Measurements from ENCODE around the gene VEZT. TPM values are rescaled to one million over a fixed set of nuclear protein-coding genes. Genes with fewer than 3 reads are reported as not detected.

The VEZT gene
- total RNA-seq, 2 experiments from 2014 or later, result 52.7 to 58.4 TPM

DNA sequence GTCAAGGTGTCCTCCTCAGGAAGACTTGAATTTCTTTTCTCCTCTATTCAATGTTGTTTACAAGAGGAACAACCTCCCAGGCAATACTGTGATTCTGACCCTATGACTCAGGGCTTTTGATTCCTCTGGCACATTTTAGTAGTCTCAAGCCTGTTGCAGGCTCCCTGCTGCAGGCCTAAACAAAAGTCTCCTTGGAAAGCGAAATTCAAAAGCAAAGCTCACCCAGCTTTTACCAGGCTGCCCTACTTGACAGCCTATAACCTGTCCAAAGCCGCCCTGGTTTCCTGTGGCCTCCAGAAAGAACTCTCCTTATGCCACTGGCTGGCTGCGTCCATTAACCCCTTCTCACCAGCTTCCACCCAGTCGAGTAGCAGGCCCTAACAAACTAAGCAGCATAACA, 11.9 kb upstream of the VEZT start:
- H3K27ac Mint-ChIP-seq, result no peak overlapping the region
- DNase-seq, result no peak
- peaks cover 6% of the 10 kb centered on the region for H3K4me1 Mint-ChIP-seq
- no peaks in the 10 kb centered on the region for H3K36me3 Mint-ChIP-seq
- H3K4me3 Mint-ChIP-seq, result no peak overlapping the region
- H3K9me3 Mint-ChIP-seq, result no peaks in the 10 kb centered on the region
- no peaks in the 10 kb centered on the region for H3K27me3 Mint-ChIP-seq

- no peaks in the 10 kb centered on the region for H3K36me3 Mint-ChIP-seq
- no peaks in the 10 kb centered on the region for H3K9me3 Mint-ChIP-seq
- no peak for DNase-seq
- H3K4me1 Mint-ChIP-seq, result peaks cover 3% of the 10 kb centered on the region
- no peak overlapping the region for H3K4me3 Mint-ChIP-seq
- H3K27me3 Mint-ChIP-seq, result no peaks in the 10 kb centered on the region
- H3K27ac Mint-ChIP-seq, result no peak overlapping the region
Observed at GRCh38 chr12:95206916-95207315, 10.7 kb upstream of the VEZT start.

- no peak for DNase-seq
- Mint-ChIP-seq H3K9me3 (no peaks in the 10 kb centered on the region), H3K27me3 (no peaks in the 10 kb centered on the region), H3K36me3 (no peaks in the 10 kb centered on the region), H3K4me1 (peaks cover 3% of the 10 kb centered on the region), H3K27ac (no peak overlapping the region), H3K4me3 (no peak overlapping the region)
Observed at GRCh38 chr12:95207407-95207806, 10.2 kb upstream of the VEZT start.

DNA sequence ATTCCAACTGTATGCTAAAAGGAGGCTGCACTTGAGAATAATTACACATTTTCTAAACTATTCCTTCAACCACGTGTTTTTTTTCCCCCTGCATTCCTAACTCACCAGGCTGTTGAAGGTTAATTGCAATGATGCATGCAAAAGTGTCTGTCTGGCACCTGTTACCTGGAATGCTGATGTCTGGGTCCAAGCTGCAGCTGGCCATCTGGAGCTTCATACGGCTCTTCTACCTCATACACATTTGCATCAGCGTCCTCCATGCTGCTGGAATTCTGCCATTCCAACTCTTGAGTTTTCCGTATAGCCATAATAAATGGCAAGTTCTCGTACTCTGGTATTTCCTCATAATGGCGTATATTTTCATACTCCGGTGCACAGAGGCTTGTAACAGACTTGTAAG, 8.9 kb upstream of the VEZT start:
- Mint-ChIP-seq H3K27ac (no peak overlapping the region), H3K9me3 (no peaks in the 10 kb centered on the region), H3K4me3 (no peak overlapping the region), H3K4me1 (no peaks in the 10 kb centered on the region), H3K27me3 (no peaks in the 10 kb centered on the region), H3K36me3 (no peaks in the 10 kb centered on the region)
- no peak for DNase-seq

- Mint-ChIP-seq H3K36me3 (no peaks in the 10 kb centered on the region), H3K4me1 (peaks cover 11% of the 10 kb centered on the region), H3K27ac (no peak overlapping the region), H3K9me3 (no peaks in the 10 kb centered on the region), H3K27me3 (peaks cover 11% of the 10 kb centered on the region), H3K4me3 (no peak overlapping the region)
- no peak for DNase-seq
Observed at GRCh38 chr12:95212586-95212985, 5.0 kb upstream of the VEZT start.

GRCh38 chr12:95213119-95213518, 4.5 kb upstream of the VEZT start:
- Mint-ChIP-seq H3K4me3 (no peak overlapping the region), H3K4me1 (peaks cover 11% of the 10 kb centered on the region), H3K9me3 (no peaks in the 10 kb centered on the region), H3K36me3 (no peaks in the 10 kb centered on the region), H3K27ac (no peak overlapping the region), H3K27me3 (peaks cover 11% of the 10 kb centered on the region)
- DNase-seq, result no peak

- H3K4me3 Mint-ChIP-seq, result no peak overlapping the region
- peaks cover 13% of the 10 kb centered on the region for H3K4me1 Mint-ChIP-seq
- H3K27ac Mint-ChIP-seq, result no peak overlapping the region
- DNase-seq, result no peak
- no peaks in the 10 kb centered on the region for H3K9me3 Mint-ChIP-seq
- H3K27me3 Mint-ChIP-seq, result peaks cover 11% of the 10 kb centered on the region
- H3K36me3 Mint-ChIP-seq, result peaks cover under 1% of the 10 kb centered on the region
Observed at GRCh38 chr12:95213928-95214327, 3.7 kb upstream of the VEZT start.

- no peak overlapping the region for H3K27ac Mint-ChIP-seq
- no peaks in the 10 kb centered on the region for H3K9me3 Mint-ChIP-seq
- H3K4me1 Mint-ChIP-seq, result peaks cover 13% of the 10 kb centered on the region
- no peak overlapping the region for H3K4me3 Mint-ChIP-seq
- H3K36me3 Mint-ChIP-seq, result peaks cover 1% of the 10 kb centered on the region
- no peak for DNase-seq
- H3K27me3 Mint-ChIP-seq, result peaks cover 11% of the 10 kb centered on the region
Observed at GRCh38 chr12:95214466-95214865, 3.1 kb upstream of the VEZT start.

GRCh38 chr12:95215949-95216348, 1.7 kb upstream of the VEZT start:
- peaks cover 21% of the 10 kb centered on the region for H3K4me1 Mint-ChIP-seq
- H3K27ac Mint-ChIP-seq, result no peak overlapping the region
- peaks cover 2% of the 10 kb centered on the region for H3K9me3 Mint-ChIP-seq
- DNase-seq, result no peak
- peak overlapping the region; percentile 89 for H3K4me3 Mint-ChIP-seq
- peaks cover 11% of the 10 kb centered on the region for H3K36me3 Mint-ChIP-seq
- H3K27me3 Mint-ChIP-seq, result peaks cover 11% of the 10 kb centered on the region

GRCh38 chr12:95216711-95217376, 763 bp upstream of the VEZT start:
- DNase-seq, result no peak
- peak overlapping the region; percentile 89 for H3K4me3 Mint-ChIP-seq
- H3K27ac Mint-ChIP-seq, result peak overlapping the region; percentile 87
- peaks cover 11% of the 10 kb centered on the region for H3K27me3 Mint-ChIP-seq
- H3K9me3 Mint-ChIP-seq, result peaks cover 2% of the 10 kb centered on the region
- H3K4me1 Mint-ChIP-seq, result peaks cover 25% of the 10 kb centered on the region
- peaks cover 14% of the 10 kb centered on the region for H3K36me3 Mint-ChIP-seq

DNA sequence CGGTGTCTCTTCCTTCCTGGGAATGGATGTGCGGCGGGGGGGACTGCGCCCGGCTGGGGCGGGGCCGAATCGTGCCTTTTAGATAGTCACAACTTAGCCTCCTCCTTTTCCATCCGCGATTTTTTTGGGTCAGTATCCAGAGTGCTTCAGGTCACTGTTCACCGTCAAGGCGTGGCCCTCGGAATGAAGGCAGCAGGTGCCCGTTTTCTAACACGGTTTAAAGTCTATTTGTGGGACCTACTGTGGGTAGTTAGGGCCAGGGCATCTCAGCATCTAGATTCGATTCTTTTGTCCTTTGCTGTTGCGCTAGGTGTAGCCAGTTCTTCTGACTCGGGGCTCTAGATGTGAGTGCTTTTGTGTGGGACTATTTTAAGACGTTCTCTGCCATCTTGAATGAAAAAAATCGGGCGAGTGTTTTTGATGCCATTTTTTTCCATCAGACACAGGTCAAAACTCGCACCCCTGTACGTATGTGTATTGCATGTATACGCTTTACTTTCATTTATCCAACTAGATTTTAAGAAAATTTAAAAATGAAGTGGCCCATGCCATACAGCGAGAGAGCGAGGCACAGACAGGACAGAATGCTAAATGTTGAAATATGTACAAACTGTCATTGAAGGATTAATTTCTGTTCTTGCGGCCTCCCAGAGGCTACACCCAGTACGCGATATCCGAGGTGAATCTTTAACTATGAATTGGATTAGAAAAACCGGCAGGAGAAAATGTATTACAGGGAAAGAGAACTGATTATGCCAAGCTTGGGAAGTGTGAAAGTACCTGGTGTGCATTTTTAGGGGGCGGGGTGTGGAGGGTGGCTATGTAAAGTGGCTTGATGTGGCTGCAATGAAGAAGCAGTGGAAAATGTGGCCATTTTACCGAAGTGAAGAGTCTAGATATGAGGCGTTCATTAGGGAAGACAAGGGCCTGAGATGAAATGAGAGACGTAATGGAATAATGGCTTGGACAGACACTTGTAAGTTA, 835 bp downstream of the VEZT start:
- H3K9me3 Mint-ChIP-seq, result peaks cover 2% of the 10 kb centered on the region
- peaks cover 28% of the 10 kb centered on the region for H3K4me1 Mint-ChIP-seq
- peak overlapping the region; percentile 94 for H3K27ac Mint-ChIP-seq
- peaks cover 11% of the 10 kb centered on the region for H3K27me3 Mint-ChIP-seq
- peak; percentile 66 for DNase-seq
- peaks cover 14% of the 10 kb centered on the region for H3K36me3 Mint-ChIP-seq
- H3K4me3 Mint-ChIP-seq, result peak overlapping the region; percentile 89

GRCh38 chr12:95220190-95220589, 2.6 kb downstream of the VEZT start:
- peaks cover 2% of the 10 kb centered on the region for H3K9me3 Mint-ChIP-seq
- H3K4me1 Mint-ChIP-seq, result peaks cover 40% of the 10 kb centered on the region
- H3K27me3 Mint-ChIP-seq, result peaks cover 6% of the 10 kb centered on the region
- no peak overlapping the region for H3K27ac Mint-ChIP-seq
- H3K36me3 Mint-ChIP-seq, result peaks cover 26% of the 10 kb centered on the region
- no peak for DNase-seq
- peak overlapping the region; percentile 37 for H3K4me3 Mint-ChIP-seq

DNA sequence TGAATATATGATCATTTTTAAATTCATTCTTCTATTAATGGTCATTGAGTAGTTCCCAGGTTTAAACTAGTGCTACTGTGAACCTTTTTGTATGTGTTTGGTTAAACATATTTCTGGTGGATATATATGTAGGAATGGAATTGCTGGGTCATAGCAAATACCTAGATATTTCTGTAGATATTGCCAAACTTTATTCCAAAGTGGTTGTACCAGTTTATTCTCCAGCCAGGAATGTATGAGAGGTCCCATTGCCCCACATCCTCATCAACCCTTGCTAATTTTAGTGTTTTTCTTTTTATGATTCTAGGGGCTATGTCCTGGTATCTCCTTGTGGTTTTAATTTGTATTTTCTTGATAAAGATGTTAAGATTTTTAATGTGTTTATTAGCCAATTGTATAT, 3.1 kb downstream of the VEZT start:
- Mint-ChIP-seq H3K27me3 (peaks cover under 1% of the 10 kb centered on the region), H3K27ac (no peak overlapping the region), H3K9me3 (peaks cover 2% of the 10 kb centered on the region), H3K4me1 (peaks cover 38% of the 10 kb centered on the region), H3K36me3 (peaks cover 26% of the 10 kb centered on the region), H3K4me3 (no peak overlapping the region)
- DNase-seq, result no peak

DNA sequence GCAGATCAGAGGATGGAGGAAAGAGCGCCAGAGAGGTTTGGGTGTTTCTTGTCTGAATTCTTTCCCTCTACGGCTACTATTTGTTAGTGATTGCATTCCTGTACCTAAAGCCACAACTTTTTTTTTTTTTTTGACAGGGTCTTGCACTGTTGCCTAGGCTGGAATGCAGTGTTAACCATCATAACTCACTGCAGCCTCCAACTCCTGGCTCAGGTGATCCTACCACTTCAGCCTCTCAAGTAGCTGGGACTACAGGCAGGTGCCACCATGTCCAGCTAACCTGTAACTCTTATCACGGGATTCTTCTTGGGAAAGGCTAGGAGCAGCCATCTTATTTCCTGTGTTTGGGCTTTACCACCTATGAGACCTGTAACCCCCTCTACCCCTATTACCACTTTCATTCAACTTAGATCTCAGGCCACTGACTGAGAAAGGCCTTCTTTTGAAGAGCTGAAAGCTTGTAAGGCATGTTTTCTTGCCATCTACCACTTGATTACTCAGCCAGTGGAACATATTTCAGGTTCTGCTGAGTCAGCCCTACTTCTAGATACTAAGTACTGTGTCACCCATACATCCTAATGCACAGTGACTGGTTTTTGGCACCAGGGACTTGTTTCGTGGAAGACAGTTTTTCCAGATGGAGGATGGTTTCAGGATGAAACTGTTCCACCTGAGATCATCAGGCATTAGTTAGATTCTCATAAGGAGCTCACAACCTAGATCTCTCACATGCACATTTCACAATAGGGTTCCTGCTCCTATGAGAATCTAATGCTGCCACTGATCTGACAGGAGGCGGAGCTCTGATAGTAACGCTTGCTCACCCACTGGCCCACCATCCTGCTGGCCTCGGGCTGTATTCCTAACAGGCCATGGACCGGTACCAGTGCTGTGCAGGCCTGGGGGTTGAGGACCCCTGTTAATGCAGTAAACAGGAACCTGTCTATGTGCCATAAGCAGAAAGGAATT, 6.9 kb downstream of the VEZT start:
- DNase-seq, result no peak
- H3K9me3 Mint-ChIP-seq, result peaks cover 2% of the 10 kb centered on the region
- no peak overlapping the region for H3K4me3 Mint-ChIP-seq
- H3K27ac Mint-ChIP-seq, result peak overlapping the region; percentile 48
- H3K36me3 Mint-ChIP-seq, result peaks cover 25% of the 10 kb centered on the region
- no peaks in the 10 kb centered on the region for H3K27me3 Mint-ChIP-seq
- peaks cover 36% of the 10 kb centered on the region for H3K4me1 Mint-ChIP-seq
